HG02798 (cell line): Measurements from ENCODE around the gene KATNB1.
"Not testable (repeated sequence)": the region's sequence is repeated elsewhere in the genome, so short reads cannot be mapped to it uniquely, and the experiment has no call there.

Experiments used
- ATAC-seq: cut with Tn5 transposase; IDR thresholded peaks from one replicate; pipeline ENCODE4 v1.9.1; 2021; ENCODE audit warnings: mild to moderate bottlenecking; ENCODE audit not compliant: unreplicated experiment, poor library complexity

Gene KATNB1

DNA sequence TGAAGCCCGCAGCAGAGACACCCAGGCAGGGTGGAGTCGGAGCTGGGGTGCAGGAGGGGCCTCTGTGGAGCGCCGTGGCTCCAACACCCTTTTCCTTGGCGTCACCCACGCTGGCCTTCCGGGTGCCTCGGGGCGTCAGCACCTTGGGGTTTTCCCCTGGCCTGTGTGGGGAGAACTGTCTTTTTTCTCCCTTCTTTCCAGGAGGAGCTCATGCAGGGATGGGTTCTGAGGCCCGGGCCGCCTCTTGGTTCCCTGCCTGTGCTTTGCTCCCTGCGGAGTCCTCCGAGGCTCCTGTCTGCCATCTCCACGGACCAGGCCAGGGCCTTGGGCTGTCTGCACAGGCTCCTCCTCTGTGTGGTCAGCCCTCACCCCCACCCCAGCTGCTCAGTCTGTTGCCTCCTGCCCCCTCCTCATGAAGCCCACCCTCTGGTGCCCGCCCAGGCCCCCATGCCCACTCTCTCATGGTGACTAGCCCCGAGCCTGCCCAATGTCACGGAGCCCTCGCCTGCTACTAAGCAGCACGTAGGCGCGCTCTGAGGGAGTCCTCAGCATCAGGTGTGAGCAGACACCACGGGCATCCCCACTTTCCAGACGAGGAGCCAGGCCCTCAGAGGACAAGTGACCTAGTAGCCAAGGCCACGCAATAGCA, 5.0 kb downstream of the KATNB1 start:
- no peak for ATAC-seq

DNA sequence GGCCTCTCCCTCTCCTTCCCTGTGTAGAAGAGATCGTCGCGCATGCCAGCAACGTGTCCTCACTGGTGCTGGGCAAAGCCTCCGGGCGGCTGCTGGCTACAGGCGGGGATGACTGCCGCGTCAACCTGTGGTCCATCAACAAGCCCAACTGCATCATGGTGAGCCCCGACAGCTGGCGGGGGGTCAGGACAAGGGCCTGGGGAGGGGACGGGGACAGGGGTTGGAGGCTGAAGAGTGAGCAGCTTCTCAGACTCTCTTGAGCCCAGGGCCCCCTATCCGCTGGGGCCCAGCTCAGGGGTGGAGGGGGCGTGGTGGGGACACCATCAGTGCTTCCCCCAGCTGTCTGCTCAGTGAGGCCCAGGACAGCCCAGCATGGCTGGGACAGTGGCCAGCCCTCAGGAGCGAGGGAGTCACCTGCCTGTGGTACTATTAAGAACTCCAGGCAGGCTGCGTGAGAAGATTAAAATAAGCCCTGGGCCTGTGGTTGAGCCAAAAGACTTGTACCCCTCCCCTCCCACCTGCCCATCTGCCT, 6.2 kb downstream of the KATNB1 start:
- ATAC-seq: no peak

DNA sequence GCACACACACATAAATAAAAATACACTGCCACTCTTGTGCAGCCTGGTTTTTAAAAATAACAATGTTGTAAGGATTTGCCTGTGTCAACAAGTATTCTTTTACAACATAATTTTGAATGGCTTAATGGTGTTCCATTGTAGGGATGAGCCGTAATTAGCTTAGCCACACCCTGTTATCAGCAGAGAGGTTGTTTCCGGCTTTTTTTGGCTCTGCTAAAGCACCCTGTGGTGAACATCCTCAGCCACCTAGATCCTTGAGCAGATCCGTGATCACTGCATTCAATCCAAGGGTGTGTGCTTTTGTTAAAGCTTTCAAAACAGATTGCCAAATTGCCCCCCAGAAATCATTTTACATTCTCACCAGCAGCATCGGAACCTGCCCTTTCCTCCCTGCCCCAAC, 7.0 kb downstream of the KATNB1 start:
- no peak for ATAC-seq

DNA sequence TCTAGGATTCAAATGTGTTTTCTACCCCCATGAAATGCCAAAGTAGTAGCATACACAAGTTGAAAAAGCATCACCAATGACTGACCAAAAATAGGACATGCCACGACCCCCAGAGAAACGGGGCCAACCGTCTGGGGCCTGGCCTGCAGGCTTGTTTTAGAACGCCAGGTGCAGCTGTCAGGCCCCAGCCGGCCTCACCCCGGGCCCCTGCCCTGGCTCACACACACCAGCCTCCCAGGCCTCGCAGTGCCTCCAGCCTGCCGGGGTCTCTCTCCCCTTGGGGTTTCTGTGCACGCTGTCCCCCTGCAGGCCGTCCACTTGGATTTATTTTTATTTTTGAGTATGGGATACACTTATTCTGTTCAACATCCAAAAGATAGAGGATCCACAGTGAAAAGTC, 7.9 kb downstream of the KATNB1 start:
- ATAC-seq: no peak

DNA sequence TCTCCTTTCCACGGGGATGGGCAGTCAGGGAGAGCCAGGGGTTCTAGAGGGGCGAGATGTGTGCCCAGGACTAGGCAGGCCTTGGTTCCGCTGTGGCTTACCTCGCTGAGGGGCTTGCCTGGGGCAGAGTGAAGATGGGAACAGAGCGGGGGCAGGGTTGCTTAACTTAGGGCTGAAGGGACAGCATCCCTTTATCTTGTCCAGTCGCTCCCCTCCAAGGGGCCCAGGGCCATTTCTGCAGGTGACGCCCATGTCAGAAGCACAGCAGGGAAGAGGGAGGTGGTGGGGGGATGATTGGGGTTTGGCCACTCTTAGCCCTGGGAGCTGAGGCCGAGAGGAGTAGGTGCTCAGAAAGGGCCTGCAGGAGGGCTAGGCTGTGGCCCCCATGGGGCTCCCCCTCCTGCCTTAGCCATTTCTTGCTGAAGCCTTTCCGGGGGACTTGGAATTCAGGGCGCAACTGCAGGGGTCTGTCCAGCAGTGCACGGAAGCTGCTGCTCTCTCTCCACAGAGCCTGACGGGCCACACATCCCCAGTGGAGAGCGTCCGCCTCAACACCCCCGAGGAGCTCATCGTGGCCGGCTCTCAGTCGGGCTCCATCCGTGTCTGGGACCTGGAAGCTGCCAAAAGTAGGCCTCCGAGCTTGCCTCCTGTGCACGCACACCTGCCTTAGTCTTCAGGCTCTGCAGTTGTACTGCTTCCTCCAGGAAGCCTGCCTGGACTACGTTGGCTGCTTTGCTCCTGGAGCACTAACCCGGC, 8.5 kb downstream of the KATNB1 start:
- no peak for ATAC-seq

DNA sequence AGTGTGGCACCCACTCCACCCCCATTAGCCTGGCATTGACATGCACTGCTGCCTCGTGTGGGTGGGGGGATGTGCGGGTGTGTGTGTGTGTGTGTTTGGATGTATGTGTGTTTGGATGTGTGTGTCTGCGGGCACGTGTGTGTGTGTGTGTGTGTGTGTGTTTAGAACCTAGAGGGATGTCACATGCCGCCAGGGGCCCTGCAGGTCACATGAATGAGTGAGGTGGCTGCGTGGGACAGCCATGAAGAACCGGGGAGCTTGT, 9.0 kb downstream of the KATNB1 start:
- ATAC-seq: no peak

DNA sequence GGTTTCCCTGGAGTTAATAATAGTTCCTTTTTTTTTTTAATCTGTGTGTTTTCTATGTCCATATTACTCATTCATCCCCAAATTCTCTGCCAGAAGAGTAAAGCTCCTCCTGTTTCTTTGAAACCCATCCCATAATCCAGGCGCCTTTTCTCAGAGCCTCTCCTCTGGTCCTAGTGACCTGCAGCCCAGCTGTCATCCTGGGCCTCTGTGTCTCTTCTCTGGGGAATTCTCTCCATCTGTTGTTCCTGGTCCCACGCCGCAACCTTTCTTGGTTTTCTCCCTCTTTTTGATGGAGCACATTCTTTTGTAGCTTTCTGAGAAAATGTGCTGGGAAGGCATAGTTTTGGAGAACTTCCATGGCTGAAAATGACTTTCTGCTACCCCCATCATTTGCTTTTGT, 10.2 kb downstream of the KATNB1 start:
- ATAC-seq: no peak

DNA sequence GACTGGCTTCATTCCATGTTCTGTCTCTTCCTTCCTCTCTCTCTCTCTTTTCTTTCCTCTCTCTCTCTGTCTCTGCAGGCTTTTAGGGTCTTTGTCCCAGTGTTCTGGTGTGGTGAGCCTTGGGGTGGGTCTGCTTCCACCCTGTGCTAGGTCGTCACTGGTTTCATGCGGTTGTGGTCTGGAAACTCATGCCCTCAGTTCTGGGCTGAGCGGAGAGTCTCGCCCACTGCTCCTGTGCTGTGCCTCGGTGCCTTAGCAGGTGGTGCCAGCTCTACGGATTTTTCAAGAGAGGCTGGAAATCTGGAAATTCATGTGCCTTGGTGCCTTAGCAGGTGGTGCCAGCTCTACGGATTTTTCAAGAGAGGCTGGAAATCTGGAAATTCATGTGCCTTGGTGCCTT, 10.7 kb downstream of the KATNB1 start:
- not testable (repeated sequence) for ATAC-seq

DNA sequence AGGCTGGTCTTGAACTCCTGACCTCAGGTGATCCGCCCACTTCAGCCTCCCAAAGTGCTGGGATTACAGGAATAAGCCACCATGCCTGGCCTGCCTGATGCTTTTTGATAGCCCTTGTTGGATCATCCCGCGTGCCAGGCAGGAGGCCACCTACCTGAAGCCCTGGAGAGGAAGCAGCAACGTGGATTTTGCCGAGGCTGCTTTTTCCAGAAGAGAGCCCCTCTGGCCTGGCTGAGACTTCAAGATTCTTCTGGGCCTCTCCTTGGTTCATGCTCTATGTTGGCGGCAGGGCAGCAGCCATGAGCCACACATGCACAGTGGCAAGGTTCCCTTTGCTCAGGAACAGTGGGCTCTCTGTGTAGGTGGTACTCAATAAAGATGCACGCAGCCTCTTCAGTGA, 11.5 kb downstream of the KATNB1 start:
- ATAC-seq: no peak

DNA sequence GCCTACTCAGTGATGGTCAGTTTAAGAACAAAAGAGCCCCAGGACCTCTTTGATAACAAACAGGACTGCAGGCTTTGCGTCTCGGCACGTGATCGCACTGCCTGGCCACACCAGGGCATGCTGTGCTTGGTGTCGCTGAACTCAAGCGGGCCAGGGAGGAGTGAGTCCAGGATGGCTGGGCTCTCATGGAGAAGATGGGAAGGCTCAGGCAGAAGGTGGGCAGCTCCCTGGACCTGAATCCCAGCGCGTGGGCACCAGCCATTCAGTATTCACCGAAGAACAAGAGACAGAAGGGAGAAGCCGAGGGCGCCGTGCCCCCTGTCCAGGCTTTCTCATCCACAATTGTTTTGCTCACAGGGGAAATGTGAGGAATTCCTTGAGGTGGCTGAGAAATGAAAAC, 11.9 kb downstream of the KATNB1 start:
- ATAC-seq: no peak

DNA sequence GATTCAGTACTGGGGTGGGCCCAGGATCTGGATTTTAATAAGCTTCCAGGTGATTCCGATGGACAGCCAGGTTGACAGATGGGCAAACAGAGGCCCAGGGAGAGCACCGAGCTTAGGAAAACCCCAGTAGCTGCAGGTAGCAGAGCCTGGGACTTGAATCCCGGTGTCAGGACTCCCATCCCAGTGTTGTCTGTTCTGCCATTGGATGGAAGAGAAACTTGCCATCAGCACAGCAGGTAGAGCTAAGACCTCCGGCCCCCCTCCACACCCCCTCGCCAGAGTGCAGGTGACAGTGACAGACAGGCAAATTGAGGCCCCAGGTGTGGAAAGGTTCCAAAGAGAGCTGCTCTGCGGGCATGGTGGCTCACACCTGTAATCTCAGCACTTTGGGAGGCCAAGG, 12.4 kb downstream of the KATNB1 start:
- no peak for ATAC-seq

DNA sequence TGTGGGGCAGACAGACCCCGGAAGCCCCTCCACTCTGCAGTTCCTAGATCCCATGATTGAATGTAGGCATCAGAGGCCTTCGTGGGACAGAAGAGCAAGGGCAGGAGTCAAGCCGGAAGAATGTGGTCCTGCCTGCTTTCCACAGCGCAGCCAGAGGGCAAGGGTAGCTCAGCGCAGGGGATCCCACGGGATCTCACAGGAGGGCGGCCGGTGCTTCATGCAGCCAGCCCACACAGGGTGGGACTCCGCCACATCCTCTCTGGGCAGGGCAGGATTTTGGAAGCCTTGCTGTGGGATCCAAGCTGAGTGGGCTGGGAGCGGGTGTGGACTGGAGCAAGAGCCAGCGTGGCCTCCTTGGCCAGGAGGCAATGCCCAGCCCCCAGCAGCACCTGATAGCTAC, 13.0 kb downstream of the KATNB1 start:
- ATAC-seq: no peak

DNA sequence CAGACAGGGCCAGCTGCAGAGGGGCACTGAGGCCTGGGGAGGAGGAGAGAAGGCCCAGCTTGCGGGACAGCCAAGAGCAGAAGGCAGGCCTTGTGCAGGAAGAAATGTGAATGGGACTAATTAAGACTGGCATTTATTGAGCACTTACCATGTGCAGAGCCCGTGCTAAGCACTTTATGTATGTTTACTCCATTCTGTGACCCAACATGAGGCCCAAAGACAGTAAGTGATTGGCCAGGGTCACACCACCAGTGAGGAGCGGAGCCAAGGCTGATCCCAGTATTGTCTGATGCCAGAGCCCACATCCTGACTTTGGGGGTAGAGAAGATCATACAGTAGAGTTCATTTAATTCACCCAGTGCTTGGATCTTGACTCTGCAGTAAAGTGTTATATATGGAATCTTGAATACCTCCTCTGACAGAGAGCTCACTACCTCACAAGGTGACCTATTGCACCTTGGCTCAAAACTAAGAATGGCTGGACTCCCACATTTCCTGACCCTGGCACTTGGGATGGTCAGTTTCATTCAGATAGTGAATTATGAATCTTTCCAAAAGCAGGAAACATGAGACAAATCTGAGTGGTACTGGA, 13.6 kb downstream of the KATNB1 start:
- no peak for ATAC-seq

DNA sequence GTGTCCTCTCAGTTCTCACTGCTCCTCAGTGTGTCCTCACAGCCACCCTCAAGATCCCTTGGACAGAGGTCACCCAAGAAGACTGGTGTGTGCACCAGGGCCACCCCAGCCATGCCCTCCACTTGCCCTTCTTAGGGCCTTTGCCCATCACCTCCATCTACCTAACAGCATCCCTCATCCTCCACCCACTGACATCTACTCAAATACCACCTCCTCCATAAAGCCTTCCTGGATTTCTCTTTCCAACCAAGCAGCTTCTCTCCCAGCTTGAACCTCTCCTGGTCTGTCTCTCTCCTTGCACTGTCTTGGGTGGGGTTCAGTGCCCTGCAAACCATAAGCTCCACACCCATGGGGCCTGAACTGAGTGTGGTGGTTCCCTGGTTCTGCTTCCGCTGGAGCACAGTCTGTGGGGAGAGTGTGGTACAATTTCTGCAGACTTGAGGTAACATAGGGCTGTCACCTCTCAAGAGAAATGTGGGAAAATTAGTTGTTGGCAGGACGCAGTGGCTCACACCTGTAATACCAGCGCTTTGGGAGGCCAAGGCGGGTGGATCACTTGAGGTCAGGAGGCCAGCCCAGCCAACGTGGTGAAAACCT, 14.4 kb downstream of the KATNB1 start:
- ATAC-seq: no peak

DNA sequence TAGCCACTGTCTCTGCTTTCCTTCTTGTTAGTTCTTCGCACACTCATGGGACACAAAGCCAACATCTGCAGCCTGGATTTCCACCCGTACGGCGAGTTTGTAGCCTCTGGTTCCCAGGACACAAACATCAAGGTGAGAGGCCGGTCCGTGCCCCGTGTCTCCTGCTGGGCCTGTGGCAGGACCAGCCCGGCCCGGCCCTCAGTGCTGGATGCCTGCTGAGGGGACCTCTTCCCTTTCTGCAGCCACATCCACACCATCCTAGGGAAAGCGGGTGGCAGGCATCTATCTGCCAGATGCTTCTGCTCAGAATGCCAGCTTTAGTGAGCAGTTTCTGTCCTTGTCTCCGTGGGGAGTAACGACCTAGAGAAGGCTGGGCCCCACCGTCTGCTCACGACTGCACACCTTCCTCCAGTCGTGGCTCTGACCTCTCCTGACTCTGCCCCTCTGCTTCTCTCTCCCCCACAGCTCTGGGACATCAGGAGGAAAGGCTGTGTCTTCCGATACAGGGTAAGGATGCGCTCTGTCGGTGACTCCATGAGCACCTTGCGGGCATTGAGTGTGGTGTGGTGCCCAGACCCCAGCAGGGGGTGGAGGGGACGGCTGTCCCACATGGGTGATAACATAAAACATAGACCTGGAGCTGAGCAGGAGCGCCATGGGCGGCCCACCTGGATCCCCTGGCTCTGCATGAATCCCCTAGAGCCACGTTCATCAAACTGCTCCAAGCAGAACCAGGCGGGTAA, 15.4 kb downstream of the KATNB1 start:
- no peak for ATAC-seq

DNA sequence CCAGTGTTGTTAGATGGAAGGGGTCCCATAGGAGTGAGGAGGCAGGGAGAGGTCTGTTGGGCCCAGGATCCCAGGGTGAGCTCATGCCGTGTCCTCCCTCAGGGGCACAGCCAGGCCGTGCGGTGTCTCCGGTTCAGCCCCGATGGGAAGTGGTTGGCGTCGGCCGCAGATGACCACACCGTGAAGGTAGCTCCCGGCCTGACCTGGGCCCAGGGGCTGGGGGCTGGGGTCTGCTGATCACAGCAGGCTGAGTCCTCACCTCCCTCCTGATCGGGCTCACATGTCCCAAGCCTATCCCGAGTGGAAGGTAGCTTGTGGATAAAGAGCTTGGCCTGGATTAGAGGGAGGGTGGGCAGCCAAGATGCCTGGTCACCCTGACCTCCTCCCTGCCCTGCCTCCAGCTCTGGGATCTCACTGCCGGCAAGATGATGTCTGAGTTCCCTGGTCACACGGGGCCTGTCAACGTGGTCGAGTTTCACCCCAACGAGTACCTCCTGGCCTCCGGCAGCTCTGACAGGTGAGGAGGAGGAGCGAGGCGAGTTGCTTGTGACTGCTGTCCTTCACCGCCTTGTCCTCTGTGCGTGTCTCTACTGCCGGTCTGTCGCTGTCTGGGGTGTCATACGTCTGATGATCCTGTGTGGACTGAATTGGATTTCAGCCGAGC, 16.1 kb downstream of the KATNB1 start:
- no peak for ATAC-seq

DNA sequence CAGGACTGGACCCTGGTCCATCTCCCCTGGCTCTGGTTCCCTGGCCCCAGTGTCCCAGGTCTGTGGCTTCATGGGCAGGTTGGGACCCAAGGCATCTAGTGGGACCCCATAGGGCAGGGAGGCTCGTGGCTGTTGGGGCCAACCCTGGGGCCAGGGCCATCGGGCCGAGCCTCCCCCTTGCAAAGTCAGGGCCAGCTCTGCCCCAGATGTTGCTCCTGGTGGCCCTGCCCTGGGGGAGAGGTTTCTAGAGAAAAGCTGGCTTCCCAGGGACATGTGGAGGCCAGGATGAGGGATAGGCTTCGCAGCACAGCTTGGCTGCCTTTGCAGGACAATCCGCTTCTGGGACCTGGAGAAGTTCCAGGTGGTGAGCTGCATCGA, 16.6 kb downstream of the KATNB1 start:
- ATAC-seq: no peak

DNA sequence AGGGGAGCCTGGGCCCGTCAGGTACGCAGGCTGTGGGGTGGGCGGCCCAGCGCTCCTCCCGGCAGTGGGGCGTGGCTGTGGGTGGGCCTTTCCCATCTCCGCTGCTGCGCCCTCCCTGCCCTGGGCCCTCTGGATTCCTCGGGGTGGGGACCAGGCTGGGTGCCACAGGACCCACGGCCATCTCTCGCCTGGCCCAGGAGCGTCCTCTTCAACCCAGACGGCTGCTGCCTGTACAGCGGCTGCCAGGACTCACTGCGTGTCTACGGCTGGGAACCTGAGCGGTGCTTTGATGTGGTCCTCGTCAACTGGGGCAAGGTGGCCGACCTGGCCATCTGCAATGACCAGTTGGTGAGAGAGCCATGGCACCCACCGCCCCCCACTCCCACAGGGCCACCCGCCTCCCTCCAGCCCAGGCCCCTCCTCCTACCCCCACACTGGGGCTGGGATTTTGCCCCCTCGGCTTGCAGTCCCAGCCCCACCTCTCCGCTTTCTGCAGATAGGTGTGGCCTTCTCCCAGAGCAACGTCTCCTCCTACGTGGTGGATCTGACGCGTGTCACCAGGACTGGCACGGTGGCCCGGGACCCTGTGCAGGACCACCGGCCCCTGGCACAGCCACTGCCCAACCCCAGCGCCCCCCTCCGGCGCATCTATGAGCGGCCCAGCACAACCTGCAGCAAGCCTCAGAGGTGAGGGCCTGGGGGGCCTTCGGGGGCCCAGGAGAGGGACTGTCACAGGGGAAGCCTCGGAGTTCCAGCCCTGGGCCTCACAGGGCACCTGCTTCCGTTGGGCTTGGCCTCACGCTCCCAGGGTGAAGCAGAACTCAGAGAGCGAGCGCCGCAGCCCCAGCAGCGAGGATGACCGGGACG, 17.2 kb downstream of the KATNB1 start:
- ATAC-seq: no peak
